Kidney (tissue), 14 donors: ENCODE measurements around the gene SLC35E2B. TPM values are rescaled to one million over a fixed set of nuclear protein-coding genes. Genes with fewer than 3 reads are reported as not detected.

Experiments
- DNase-seq, 5 donors: peaks; one replicate each; pipeline ENCODE4 v3.0.0-alpha.2; 2013 to 2020
- FAIRE-seq: peaks from 2 replicates; lab custom pipeline; 2012; peaks lifted over from hg19 to GRCh38; lab: Jason Lieb, UNC
- H3K27ac ChIP-seq, 2 donors: one replicate each; pipeline ENCODE4 v1.7.0; 2013; ENCODE audit warnings: low read depth in 2 of 2, low read length in 2 of 2, inconsistent platforms in 1 of 2
- H3K27me3 ChIP-seq: one replicate; pipeline ENCODE4 v1.7.1; 2013; ENCODE audit warnings: low read length, inconsistent platforms; ENCODE audit not compliant: control insufficient read depth, insufficient read depth
- H3K36me3 ChIP-seq, 3 donors: one replicate each; pipeline versions ENCODE4 v1.7.0 to v1.7.1; 2013; ENCODE audit warnings: low read length in 3 of 3, control low read depth in 1 of 3, inconsistent platforms in 1 of 3; ENCODE audit not compliant: insufficient read depth in 3 of 3, control insufficient read depth in 2 of 3
- H3K4me1 ChIP-seq, 3 donors: one replicate each; pipeline versions ENCODE4 v1.7.0 to v1.7.1; 2013; ENCODE audit warnings: low read length in 3 of 3, inconsistent platforms in 1 of 3, low read depth in 1 of 3; ENCODE audit not compliant: control insufficient read depth in 2 of 3, insufficient read depth in 2 of 3
- H3K4me3 ChIP-seq, 3 donors: one replicate each; pipeline versions ENCODE4 v1.7.0 to v1.8.1; 2013; ENCODE audit warnings: low read length in 3 of 3, control low read depth in 1 of 3, inconsistent platforms in 1 of 3
- H3K9ac ChIP-seq, 3 donors: one replicate each; pipeline versions ENCODE4 v1.7.0 to v1.7.1; 2013; ENCODE audit warnings: low read length in 3 of 3, control low read depth in 1 of 3, inconsistent platforms in 1 of 3
- H3K9me3 ChIP-seq, 3 donors: one replicate each; pipeline versions ENCODE4 v1.7.0 to v1.7.1; 2013; ENCODE audit warnings: low read length in 3 of 3, control low read depth in 1 of 3, inconsistent platforms in 1 of 3; ENCODE audit not compliant: control insufficient read depth in 2 of 3, insufficient read depth in 1 of 3
- CTCF ChIP-seq: IDR thresholded peaks from 3 replicates; pipeline ENCODE4 v1.5.1; 2012; ENCODE audit warnings: mild to moderate bottlenecking, moderate library complexity, borderline replicate concordance; ENCODE audit not compliant: insufficient read depth; ENCODE audit errors: extremely low read depth
- intact Hi-C: fragments of 100-400 bp; cut with DNase I; formaldehyde crosslinking; loops from one replicate; pipeline ENCODE4 v1.11.1; 2022
- polyA plus RNA-seq: library from polyadenylated mRNA; stranded (reverse); fragments of 350-450 nt; fragmentation: Illumina TruSeq; extraction: RNeasy Lipid Tissue Mini Kit (QIAGEN cat#74804); gene quantifications from one replicate; pipeline ENCODE4 v1.2.3, GENCODE V29; 2014; ENCODE audit warnings: low read depth, low replicate concordance; ENCODE audit not compliant: insufficient read depth
- total RNA-seq: library from RNA; stranded (reverse); fragmentation: NEBNext Ultra II Directional; extraction: Animal tissue kit (Norgen Biotek cat#: 25700); gene quantifications from one replicate; pipeline ENCODE4 v1.2.1, GENCODE V29; 2021
- donor health status: control.
- donor health status: control.
- donor health status: control.
- donor health status: control.
- donor health status: control.
- donor health status: DM: yes; HTN: yes; CAD: no.
- donor health status: Normal renal cell carcinoma (clear cell type).

SLC35E2B gene
- total and polyA plus RNA-seq, 2 donors from 2014 or later = 11.3 to 50.2 TPM

- no peaks in the 10 kb centered on the region for H3K27me3 ChIP-seq
- DNase-seq (peak in 1 of 5 donors; percentile 75), FAIRE-seq (no peak)
- peaks cover 3 to 26% (median 8%) of the 10 kb centered on the region in 3 donors for H3K36me3 ChIP-seq
- no peak overlapping the region for H3K4me3 ChIP-seq
- TF ChIP-seq CTCF = no peak
- H3K9me3 ChIP-seq = no peaks in the 10 kb centered on the region
- H3K4me1 ChIP-seq = no peaks in the 10 kb centered on the region
- no peak overlapping the region for H3K9ac ChIP-seq
- no peak overlapping the region for H3K27ac ChIP-seq
- intact Hi-C loops = no loop called here
Observed at GRCh38 chr1:1669468-1670440, 22.8 kb downstream of the SLC35E2B start.

- Histone ChIP-seq H3K9ac (no peak overlapping the region), H3K36me3 (peaks cover 3 to 23% (median 6%) of the 10 kb centered on the region in 3 donors), H3K27me3 (no peaks in the 10 kb centered on the region), H3K27ac (no peak overlapping the region), H3K4me1 (no peaks in the 10 kb centered on the region), H3K4me3 (no peak overlapping the region), H3K9me3 (no peaks in the 10 kb centered on the region)
- DNase-seq (peak in 1 of 5 donors; percentile 63), FAIRE-seq (no peak)
- intact Hi-C loops = no loop called here
- no peak for TF ChIP-seq CTCF
Observed at GRCh38 chr1:1666526-1666925, 26.1 kb downstream of the SLC35E2B start.

DNA sequence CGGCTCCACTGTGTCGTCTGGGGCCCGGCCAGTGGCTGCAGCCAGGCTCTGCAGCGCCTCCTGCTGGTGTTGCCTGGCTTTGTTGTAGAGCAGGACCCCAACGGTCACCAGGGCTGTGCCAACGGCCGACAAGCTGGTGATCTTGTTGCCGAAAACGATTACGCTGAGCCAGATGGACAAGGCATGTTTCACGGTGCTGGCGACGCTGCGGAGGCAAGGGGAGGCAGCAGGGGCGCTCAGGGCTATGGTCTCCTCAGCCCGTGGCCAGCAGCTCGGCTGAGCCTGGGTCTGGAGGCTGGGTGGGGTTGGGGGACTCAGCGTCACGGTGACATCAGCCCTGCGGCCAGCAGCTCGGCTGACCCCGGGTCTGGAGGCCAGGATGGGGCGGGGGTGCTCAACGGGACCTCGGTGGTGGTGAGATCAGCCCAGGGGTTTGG, 26.8 kb downstream of the SLC35E2B start:
- intact Hi-C loops = no loop called here
- no peak for TF ChIP-seq CTCF
- H3K4me3 ChIP-seq = no peak overlapping the region
- H3K9ac ChIP-seq = no peak overlapping the region
- peak in 1 of 5 donors; percentile 64 for DNase-seq
- H3K36me3 ChIP-seq = peaks cover 0 to 16% (median 6%) of the 10 kb centered on the region in 3 donors
- no peaks in the 10 kb centered on the region for H3K4me1 ChIP-seq
- no peak for FAIRE-seq
- H3K27ac ChIP-seq = no peak overlapping the region
- no peaks in the 10 kb centered on the region for H3K9me3 ChIP-seq
- no peaks in the 10 kb centered on the region for H3K27me3 ChIP-seq
